RWPE2 (cell line): ENCODE data around the gene JUN.

Source experiments
- ATAC-seq: fragments of 200-7000 bp; cut with Tn5 transposase; 3 replicates; pipeline ENCODE4 v1.9.1; 2021; ENCODE audit warnings: low read depth
- DNase-seq: peaks from one replicate; pipeline ENCODE4 v3.0.0-alpha.2; 2020; ENCODE audit warnings: low spot score
- H3K27ac ChIP-seq: fragments of 450-650 bp; 2 replicates; pipeline ENCODE4 v1.5.1; 2017; ENCODE audit warnings: mild to moderate bottlenecking; ENCODE audit not compliant: poor library complexity, severe bottlenecking
- H3K27me3 ChIP-seq: fragments of 250-450 bp; sonication (Bioruptor Pico); 2 replicates; pipeline ENCODE4 v1.5.1; 2021; ENCODE audit warnings: mild to moderate bottlenecking, moderate library complexity; ENCODE audit not compliant: insufficient read depth, poor library complexity, severe bottlenecking
- H3K36me3 ChIP-seq: fragments of 250-450 bp; sonication (Bioruptor Pico); 2 replicates; pipeline ENCODE4 v1.5.1; 2020; ENCODE audit warnings: low read depth, mild to moderate bottlenecking, moderate library complexity
- H3K4me1 ChIP-seq: fragments of 250-450 bp; sonication (Bioruptor Pico); 2 replicates; pipeline ENCODE4 v1.5.1; 2021; ENCODE audit warnings: mild to moderate bottlenecking, moderate library complexity; ENCODE audit not compliant: insufficient read depth, poor library complexity, severe bottlenecking
- H3K4me3 ChIP-seq: fragments of 250-450 bp; sonication (Bioruptor Pico); 2 replicates; pipeline ENCODE4 v1.5.1; 2021; ENCODE audit warnings: mild to moderate bottlenecking, moderate library complexity; ENCODE audit not compliant: severe bottlenecking
- H3K9me3 ChIP-seq: fragments of 250-450 bp; sonication (Bioruptor Pico); 2 replicates; pipeline ENCODE4 v1.5.1; 2021; ENCODE audit warnings: mild to moderate bottlenecking, moderate library complexity; ENCODE audit not compliant: severe bottlenecking
- CTCF ChIP-seq: fragments of 450-650 bp; IDR thresholded peaks from one replicate; pipeline ENCODE4 v1.5.1; 2017; ENCODE audit warnings: mild to moderate bottlenecking, moderate library complexity; ENCODE audit not compliant: poor library complexity, severe bottlenecking

JUN gene

GRCh38 chr1:58798910-58799442 is 15.1 kb upstream of the JUN start:
- Histone ChIP-seq H3K4me1 (no peaks in the 10 kb centered on the region), H3K9me3 (no peaks in the 10 kb centered on the region), H3K4me3 (no peak overlapping the region), H3K36me3 (no peaks in the 10 kb centered on the region), H3K27me3 (no peaks in the 10 kb centered on the region), H3K27ac (no peak overlapping the region)
- ATAC-seq (no peak), DNase-seq (no peak)
- TF ChIP-seq CTCF = no peak

GRCh38 chr1:58796416-58796815 is 12.6 kb upstream of the JUN start:
- Histone ChIP-seq H3K4me1 (no peaks in the 10 kb centered on the region), H3K9me3 (no peaks in the 10 kb centered on the region), H3K36me3 (no peaks in the 10 kb centered on the region), H3K27ac (no peak overlapping the region), H3K27me3 (no peaks in the 10 kb centered on the region), H3K4me3 (no peak overlapping the region)
- DNase-seq (no peak), ATAC-seq (no peak)
- TF ChIP-seq CTCF = no peak

- H3K4me3 ChIP-seq = no peak overlapping the region
- no peak for TF ChIP-seq CTCF
- no peak for ATAC-seq
Measured at GRCh38 chr1:58794585-58794984, 10.7 kb upstream of the JUN start.

GRCh38 chr1:58792846-58793245 is 9.0 kb upstream of the JUN start:
- Histone ChIP-seq H3K9me3 (peaks cover 2% of the 10 kb centered on the region), H3K27me3 (no peaks in the 10 kb centered on the region), H3K27ac (no peak overlapping the region), H3K4me1 (no peaks in the 10 kb centered on the region), H3K36me3 (no peaks in the 10 kb centered on the region), H3K4me3 (no peak overlapping the region)
- DNase-seq = no peak
- TF ChIP-seq CTCF = no peak
- ATAC-seq = no peak

More at GRCh38 chr1:58794585-58794984, 10.7 kb upstream of the JUN start:
- H3K9me3 ChIP-seq = no peaks in the 10 kb centered on the region
- no peaks in the 10 kb centered on the region for H3K36me3 ChIP-seq
- H3K27ac ChIP-seq = no peak overlapping the region
- no peaks in the 10 kb centered on the region for H3K4me1 ChIP-seq
- no peak for DNase-seq
- no peaks in the 10 kb centered on the region for H3K27me3 ChIP-seq

GRCh38 chr1:58791106-58791505 is 7.3 kb upstream of the JUN start:
- no peak for TF ChIP-seq CTCF
- H3K4me3 ChIP-seq = no peak overlapping the region
- no peaks in the 10 kb centered on the region for H3K27me3 ChIP-seq
- H3K4me1 ChIP-seq = peaks cover 2% of the 10 kb centered on the region
- DNase-seq (no peak), ATAC-seq (no peak)
- no peak overlapping the region for H3K27ac ChIP-seq
- no peaks in the 10 kb centered on the region for H3K36me3 ChIP-seq
- peaks cover 2% of the 10 kb centered on the region for H3K9me3 ChIP-seq
